Ovary (tissue), 9 donors: ENCODE measurements around the gene PNMA8C. TPM values are rescaled to one million over a fixed set of nuclear protein-coding genes. Genes with fewer than 3 reads are reported as not detected.
A peak's percentile ranks its signal among the peaks of the same experiment; 100 is the strongest.

Experiments
- DNase-seq, 5 donors: peaks; one replicate each; pipeline ENCODE4 v3.0.0-alpha.2; 2019 to 2020
- H3K27ac ChIP-seq, 2 donors: fragments of 200-600 bp; one replicate each; pipeline versions ENCODE4 v1.5.1 to v1.8.0; 2019 to 2022
- H3K27me3 ChIP-seq: fragments of 200-600 bp; one replicate; pipeline ENCODE4 v1.8.0; 2022
- H3K36me3 ChIP-seq: fragments of 200-600 bp; sonication (generic); one replicate; pipeline ENCODE4 v1.5.1; 2019
- H3K4me1 ChIP-seq: one replicate; pipeline ENCODE4 v1.8.1; 2013; ENCODE audit warnings: mild to moderate bottlenecking, moderate library complexity; ENCODE audit not compliant: insufficient read depth
- H3K4me3 ChIP-seq: fragments of 200-600 bp; sonication (generic); one replicate; pipeline ENCODE4 v1.5.1; 2017
- H3K9me3 ChIP-seq, 2 donors: fragments of 200-600 bp in 1 of 2; sonication (generic) in 1 of 2; one replicate each; pipeline versions ENCODE4 v1.5.1 to v1.8.1; 2013 to 2019; ENCODE audit warnings: mild to moderate bottlenecking in 1 of 2, moderate library complexity in 1 of 2
- CTCF ChIP-seq, 3 donors: fragments of 450-650 bp in 2 of 3; fragments of 200-600 bp in 1 of 3; IDR thresholded peaks; one replicate each; pipeline versions ENCODE4 v1.5.1 to v1.8.0; 2016 to 2022; ENCODE audit warnings: antibody characterized with exemption in 3 of 3, mild to moderate bottlenecking in 1 of 3
- EP300 ChIP-seq: sonication (generic); formaldehyde crosslinking; IDR thresholded peaks from one replicate; pipeline ENCODE4 v1.6.1; 2017; ENCODE audit warnings: antibody characterized with exemption
- POLR2A ChIP-seq: fragments of 450-650 bp; IDR thresholded peaks from one replicate; pipeline ENCODE4 v1.6.1; 2017; ENCODE audit warnings: antibody characterized with exemption, mild to moderate bottlenecking, moderate library complexity
- WGBS, 3 donors: extraction: QIAGEN DNeasy Blood & Tissue Kit in 1 of 3; methylation state at CpG; one replicate each; pipeline versions ENCODE4 v1.1.5 to v1.1.7; 2013 to 2017; 5-methylcytosine and 5-hydroxymethylcytosine counted together
- intact Hi-C, 4 donors: fragments of 100-400 bp; cut with DNase I; formaldehyde crosslinking; loops; one replicate each; pipeline versions ENCODE4 v1.11.0 to v1.15.1; 2022 to 2023
- polyA plus RNA-seq, 2 donors: library from polyadenylated mRNA; stranded (reverse); fragments of 200-250 nt in 1 of 2; fragments of 350-450 nt in 1 of 2; fragmentation: Illumina TruSeq in 1 of 2; extraction: RNeasy Lipid Tissue Mini Kit (QIAGEN cat#74804) in 1 of 2; gene quantifications; one replicate each; pipeline ENCODE4 v1.2.3, GENCODE V29; 2013 to 2014
- total RNA-seq, 7 donors: library from RNA; depleted of rRNA in 2 of 7; stranded (reverse); fragments of >200 nt in 2 of 7; fragmentation: NEBNext Ultra II Directional in 3 of 7; extraction: Animal tissue kit (Norgen Biotek cat#: 25700) in 3 of 7; gene quantifications; one replicate each; pipeline versions ENCODE4 v1.1.0 to v1.2.4, GENCODE V29; 2016 to 2023
- donor health status: DM: no; HTN: no; CAD: no; lungs with moderate emphysema.
- donor health status: DM: no; HTN: no; CAD: no.
- donor health status: Bipolar disorder and iron deficiency.
- donor health status: DM: yes; HTN: yes; CAD: no.
- donor health status: DM: no; HTN: no; CAD: no.
- donor health status: DM: yes; HTN: yes; CAD: no.

Gene PNMA8C
- total and polyA plus RNA-seq, 9 donors: 0.15 to 0.82 (median 0.35) TPM; not detected in 1

- Histone ChIP-seq H3K4me1 (peaks cover 5% of the 10 kb centered on the region), H3K36me3 (no peaks in the 10 kb centered on the region), H3K9me3 (no peaks in the 10 kb centered on the region), H3K27me3 (no peaks in the 10 kb centered on the region), H3K4me3 (peak overlapping the region; percentile 44), H3K27ac (peak overlapping the region; percentile 17 to 79)
- 1 to 2% (median 1%) methylated on average over 32 of the region's 32 CpGs for WGBS, 3 donors
- intact Hi-C loops: no loop called here
- TF ChIP-seq CTCF (IDR thresholded peaks at IDR 0.05) (no peak), POLR2A (no peak), EP300 (no peak)
- DNase-seq: peak; percentile 85 to 92 (median 90)
Observed at GRCh38 chr19:46426506-46427162, 2.1 kb downstream of the PNMA8C start.

- H3K27ac ChIP-seq: peak overlapping the region; percentile 17 to 79
- no peaks in the 10 kb centered on the region for H3K27me3 ChIP-seq
- TF ChIP-seq POLR2A: no peak
- no peak for TF ChIP-seq CTCF (IDR thresholded peaks at IDR 0.05)
- no peak for TF ChIP-seq EP300
- peak in 1 of 5 donors; percentile 27 for DNase-seq
- WGBS, 3 donors: 2 to 4% (median 4%) methylated on average over 10 of the region's 10 CpGs
- H3K4me1 ChIP-seq: peaks cover 5% of the 10 kb centered on the region
- no peaks in the 10 kb centered on the region for H3K36me3 ChIP-seq
- H3K9me3 ChIP-seq: no peaks in the 10 kb centered on the region
- H3K4me3 ChIP-seq: peak overlapping the region; percentile 44
- intact Hi-C loops: no loop called here
Observed at GRCh38 chr19:46426035-46426505, 2.7 kb downstream of the PNMA8C start.

- Histone ChIP-seq H3K4me3 (no peak overlapping the region), H3K9me3 (no peaks in the 10 kb centered on the region), H3K36me3 (no peaks in the 10 kb centered on the region), H3K27ac (no peak overlapping the region), H3K27me3 (no peaks in the 10 kb centered on the region), H3K4me1 (no peaks in the 10 kb centered on the region)
- TF ChIP-seq EP300 (no peak), POLR2A (no peak), CTCF (IDR thresholded peaks at IDR 0.05) (no peak)
- peak in 1 of 5 donors; percentile 3 for DNase-seq
- 59 to 75% (median 64%) methylated on average over 5 of the region's 5 CpGs for WGBS, 3 donors
- intact Hi-C loops: no loop called here
Observed at GRCh38 chr19:46423188-46423587, 5.5 kb downstream of the PNMA8C start.

GRCh38 chr19:46422344-46422743 lies 6.4 kb downstream of the PNMA8C start:
- no peaks in the 10 kb centered on the region for H3K9me3 ChIP-seq
- H3K27me3 ChIP-seq: no peaks in the 10 kb centered on the region
- no peak overlapping the region for H3K27ac ChIP-seq
- no peaks in the 10 kb centered on the region for H3K4me1 ChIP-seq
- no peak overlapping the region for H3K4me3 ChIP-seq
- intact Hi-C loops: no loop called here
- DNase-seq: no peak
- TF ChIP-seq CTCF (IDR thresholded peaks at IDR 0.05) (no peak), EP300 (no peak)
- 73 to 88% (median 86%) methylated on average over 2 of the region's 2 CpGs for WGBS, 3 donors
- no peaks in the 10 kb centered on the region for H3K36me3 ChIP-seq
